ENCODE measurements around the gene MELK. TPM values are rescaled to one million over a fixed set of nuclear protein-coding genes. Genes with fewer than 3 reads are reported as not detected.

Gene MELK
- total RNA-seq, 6 experiments from 2014 or later: 0.39 to 5.3 (median 1.6) TPM; not detected in 1

DNA sequence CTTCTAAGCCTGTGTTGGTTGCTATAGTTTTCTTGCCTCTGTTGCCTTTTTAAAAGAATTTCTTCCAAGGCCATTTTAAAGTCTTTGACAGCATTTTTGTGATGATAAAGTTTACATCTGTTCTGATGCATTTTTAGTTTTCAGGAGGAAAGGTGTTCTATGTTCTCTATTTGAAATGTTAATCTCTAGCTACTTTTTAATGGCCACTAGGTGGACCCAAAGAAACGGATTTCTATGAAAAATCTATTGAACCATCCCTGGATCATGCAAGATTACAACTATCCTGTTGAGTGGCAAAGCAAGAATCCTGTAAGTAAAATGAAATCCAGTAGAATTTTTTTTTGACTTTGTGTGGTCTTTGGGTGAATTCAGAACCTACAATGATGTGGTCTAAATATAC is 60.2 kb downstream of the MELK start:
- DNase-seq (no peak), ATAC-seq (peak; percentile 54 to 67 (median 62))
- H3K4me1 ChIP-seq: no peaks in the 10 kb centered on the region
- TF ChIP-seq, protein P1, sequence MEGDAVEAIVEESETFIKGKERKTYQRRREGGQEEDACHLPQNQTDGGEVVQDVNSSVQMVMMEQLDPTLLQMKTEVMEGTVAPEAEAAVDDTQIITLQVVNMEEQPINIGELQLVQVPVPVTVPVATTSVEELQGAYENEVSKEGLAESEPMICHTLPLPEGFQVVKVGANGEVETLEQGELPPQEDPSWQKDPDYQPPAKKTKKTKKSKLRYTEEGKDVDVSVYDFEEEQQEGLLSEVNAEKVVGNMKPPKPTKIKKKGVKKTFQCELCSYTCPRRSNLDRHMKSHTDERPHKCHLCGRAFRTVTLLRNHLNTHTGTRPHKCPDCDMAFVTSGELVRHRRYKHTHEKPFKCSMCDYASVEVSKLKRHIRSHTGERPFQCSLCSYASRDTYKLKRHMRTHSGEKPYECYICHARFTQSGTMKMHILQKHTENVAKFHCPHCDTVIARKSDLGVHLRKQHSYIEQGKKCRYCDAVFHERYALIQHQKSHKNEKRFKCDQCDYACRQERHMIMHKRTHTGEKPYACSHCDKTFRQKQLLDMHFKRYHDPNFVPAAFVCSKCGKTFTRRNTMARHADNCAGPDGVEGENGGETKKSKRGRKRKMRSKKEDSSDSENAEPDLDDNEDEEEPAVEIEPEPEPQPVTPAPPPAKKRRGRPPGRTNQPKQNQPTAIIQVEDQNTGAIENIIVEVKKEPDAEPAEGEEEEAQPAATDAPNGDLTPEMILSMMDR (IDR thresholded peaks at IDR 0.05): peak; percentile 46 to 63 (median 54)
- no peak for TF ChIP-seq POLR2A (IDR thresholded peaks at IDR 0.05)
- H3K27ac ChIP-seq: no peak overlapping the region
- H3K9me3 ChIP-seq: no peaks in the 10 kb centered on the region
- H3K27me3 ChIP-seq: no peaks in the 10 kb centered on the region
- H3K36me3 ChIP-seq: no peaks in the 10 kb centered on the region
- intact Hi-C loops (cut with DNase I): no loop called here
- H3K4me3 ChIP-seq: no peak overlapping the region
- WGBS (ENCODE audit: insufficient coverage, low coverage, low lambda C conversion rate, missing lambda C conversion rate): 15% methylated on average over 1 of the region's 1 CpG

DNA sequence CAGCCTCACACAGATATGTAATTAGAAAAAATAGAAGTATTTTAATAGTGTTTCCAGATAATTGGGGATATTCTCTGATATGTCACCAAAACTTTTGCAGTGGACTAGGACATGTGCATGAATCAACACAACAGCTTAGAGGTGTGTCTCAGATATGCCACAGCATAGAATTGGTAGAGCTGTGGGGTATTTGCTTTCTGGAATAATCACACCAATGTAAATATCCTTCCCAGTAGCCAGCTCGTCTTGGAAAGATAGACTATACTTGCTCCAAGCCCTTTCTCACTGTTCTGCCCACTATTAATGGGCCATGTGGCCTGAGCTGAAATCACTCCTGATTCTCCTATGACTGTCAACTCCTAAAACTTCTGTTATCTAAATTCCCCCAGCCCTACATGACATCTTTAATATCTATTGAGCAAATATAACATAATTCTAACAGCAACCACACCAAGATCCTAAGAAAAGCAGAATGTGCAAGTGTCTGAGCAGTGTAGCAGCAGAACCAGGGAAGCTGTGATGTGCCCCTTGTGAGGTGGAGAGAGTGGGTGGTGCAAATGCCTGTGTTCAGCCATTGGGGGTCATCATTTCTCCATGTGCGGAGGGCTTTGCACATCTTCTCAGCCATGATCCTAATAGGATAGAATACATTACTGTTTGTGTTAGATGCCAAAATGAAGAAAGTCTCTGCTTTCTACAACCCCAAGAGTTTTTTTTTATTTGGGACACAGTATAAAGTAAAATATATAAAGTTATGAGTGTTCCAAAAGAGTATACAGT is 65.0 kb downstream of the MELK start:
- no peaks in the 10 kb centered on the region for H3K4me1 ChIP-seq
- H3K4me3 ChIP-seq: no peak overlapping the region
- no peak overlapping the region for H3K27ac ChIP-seq
- H3K36me3 ChIP-seq: no peaks in the 10 kb centered on the region
- WGBS (ENCODE audit: insufficient coverage, low coverage, low lambda C conversion rate, missing lambda C conversion rate): 88% methylated on average over 2 of the region's 2 CpGs
- no peaks in the 10 kb centered on the region for H3K9me3 ChIP-seq
- no peak for ATAC-seq
- H3K27me3 ChIP-seq: no peaks in the 10 kb centered on the region
- DNase-seq: no peak
- TF ChIP-seq POLR2A (IDR thresholded peaks at IDR 0.05): no peak
- TF ChIP-seq, protein P1 (IDR thresholded peaks at IDR 0.05): no peak
- intact Hi-C loops (cut with DNase I): no loop called here

DNA sequence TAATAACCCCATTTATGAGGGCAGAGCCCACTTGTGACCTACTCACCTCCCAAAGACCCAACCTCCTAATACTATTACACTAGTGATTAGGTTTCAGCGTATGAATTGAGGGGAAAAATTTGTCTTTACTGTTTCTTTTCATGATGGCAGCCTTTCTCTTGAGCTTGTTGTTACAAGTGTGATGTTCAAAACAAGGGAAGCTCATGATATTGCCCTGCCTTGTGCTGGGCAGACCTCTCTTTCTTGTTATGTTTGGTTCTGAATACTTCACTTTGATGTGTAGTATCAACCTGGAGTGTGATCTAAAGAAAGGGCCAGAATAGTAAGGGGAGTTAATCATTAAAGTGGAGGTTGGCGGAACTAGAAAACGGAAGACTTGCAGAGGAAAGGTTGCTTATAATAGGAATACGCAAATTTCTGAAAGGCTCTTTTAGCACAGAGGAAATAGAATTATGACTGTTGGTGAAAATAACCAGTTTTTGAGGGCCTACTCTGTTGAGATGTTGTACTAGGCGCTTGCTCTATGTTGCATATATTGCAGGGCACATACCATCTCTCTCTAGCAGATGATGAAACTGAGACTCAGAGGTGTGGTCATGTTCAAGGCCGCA is 68.2 kb downstream of the MELK start:
- H3K9me3 ChIP-seq: no peaks in the 10 kb centered on the region
- no peaks in the 10 kb centered on the region for H3K27me3 ChIP-seq
- ATAC-seq: no peak
- DNase-seq: no peak
- H3K4me3 ChIP-seq: no peak overlapping the region
- no peaks in the 10 kb centered on the region for H3K36me3 ChIP-seq
- H3K4me1 ChIP-seq: no peaks in the 10 kb centered on the region
- H3K27ac ChIP-seq: no peak overlapping the region
- 92% methylated on average over 6 of the region's 6 CpGs for WGBS (ENCODE audit: insufficient coverage, low coverage, low lambda C conversion rate, missing lambda C conversion rate)
- intact Hi-C loops (cut with DNase I): no loop called here
- no peak for TF ChIP-seq POLR2A (IDR thresholded peaks at IDR 0.05)
- TF ChIP-seq, protein P1 (IDR thresholded peaks at IDR 0.05): no peak

DNA sequence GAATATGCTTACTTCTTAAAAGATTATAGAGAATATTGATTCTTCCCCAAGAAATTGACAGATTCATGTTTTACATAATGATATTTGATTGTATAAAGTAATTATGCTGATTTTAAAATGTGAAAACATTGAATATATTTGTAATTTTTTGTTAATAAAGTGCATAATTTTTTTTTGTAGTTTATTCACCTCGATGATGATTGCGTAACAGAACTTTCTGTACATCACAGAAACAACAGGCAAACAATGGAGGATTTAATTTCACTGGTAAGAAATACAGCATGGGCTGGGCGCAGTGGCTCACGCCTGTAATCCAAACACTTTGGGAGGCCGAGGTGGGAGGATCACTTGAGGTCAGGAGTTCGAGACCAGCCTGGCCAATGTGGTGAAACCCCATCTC is 70.1 kb downstream of the MELK start:
- Histone ChIP-seq H3K27me3 (no peaks in the 10 kb centered on the region), H3K36me3 (no peaks in the 10 kb centered on the region), H3K9me3 (no peaks in the 10 kb centered on the region), H3K4me1 (no peaks in the 10 kb centered on the region), H3K27ac (no peak overlapping the region), H3K4me3 (no peak overlapping the region)
- DNase-seq (no peak), ATAC-seq (no peak)
- no peak for TF ChIP-seq POLR2A (IDR thresholded peaks at IDR 0.05)
- TF ChIP-seq, protein P1 (IDR thresholded peaks at IDR 0.05): no peak
- intact Hi-C loops (cut with DNase I): no loop called here
- WGBS (ENCODE audit: insufficient coverage, low coverage, low lambda C conversion rate, missing lambda C conversion rate): 98% methylated on average over 6 of the region's 6 CpGs
